Measurements from ENCODE around the gene TLE6. TPM values are rescaled to one million over a fixed set of nuclear protein-coding genes. Genes with fewer than 3 reads are reported as not detected.
A peak's percentile ranks its signal among the peaks of the same experiment; 100 is the strongest.

The TLE6 gene
- total and polyA plus RNA-seq, 2 of the 13 experiments (the other 11 are each of a cell fraction or from before 2014, with no cell fraction given) = 0.24 to 5.5 TPM

DNA sequence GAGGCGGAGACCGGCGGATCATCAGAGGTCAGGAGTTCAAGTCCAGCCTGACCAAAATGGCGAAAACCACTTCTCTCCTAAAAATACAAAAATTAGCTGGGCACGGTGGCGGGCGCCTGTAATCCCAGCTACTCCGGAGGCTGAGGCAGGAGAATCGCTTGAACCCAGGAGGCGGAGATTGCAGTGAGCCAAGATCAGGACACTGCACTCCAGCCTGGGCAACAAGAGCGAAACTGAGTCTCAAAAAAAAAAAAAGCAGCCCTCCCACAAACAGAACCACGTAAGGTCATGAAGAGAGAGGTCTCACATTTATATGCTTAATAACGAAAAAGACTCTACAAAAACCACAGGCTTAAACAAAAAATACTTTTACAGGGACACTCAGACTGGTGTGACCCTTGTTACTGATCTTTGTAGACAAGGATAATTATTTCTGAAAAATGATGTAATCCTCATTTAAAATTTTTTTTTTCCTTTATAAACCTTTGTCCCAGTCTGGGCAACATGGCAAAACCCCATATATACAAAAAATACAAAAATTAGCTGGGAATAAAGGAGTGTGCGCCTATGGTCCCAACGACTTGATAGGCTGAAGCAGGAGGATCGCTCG lies 31.7 kb upstream of the TLE6 start (continued):
- TF ChIP-seq, protein P1, sequence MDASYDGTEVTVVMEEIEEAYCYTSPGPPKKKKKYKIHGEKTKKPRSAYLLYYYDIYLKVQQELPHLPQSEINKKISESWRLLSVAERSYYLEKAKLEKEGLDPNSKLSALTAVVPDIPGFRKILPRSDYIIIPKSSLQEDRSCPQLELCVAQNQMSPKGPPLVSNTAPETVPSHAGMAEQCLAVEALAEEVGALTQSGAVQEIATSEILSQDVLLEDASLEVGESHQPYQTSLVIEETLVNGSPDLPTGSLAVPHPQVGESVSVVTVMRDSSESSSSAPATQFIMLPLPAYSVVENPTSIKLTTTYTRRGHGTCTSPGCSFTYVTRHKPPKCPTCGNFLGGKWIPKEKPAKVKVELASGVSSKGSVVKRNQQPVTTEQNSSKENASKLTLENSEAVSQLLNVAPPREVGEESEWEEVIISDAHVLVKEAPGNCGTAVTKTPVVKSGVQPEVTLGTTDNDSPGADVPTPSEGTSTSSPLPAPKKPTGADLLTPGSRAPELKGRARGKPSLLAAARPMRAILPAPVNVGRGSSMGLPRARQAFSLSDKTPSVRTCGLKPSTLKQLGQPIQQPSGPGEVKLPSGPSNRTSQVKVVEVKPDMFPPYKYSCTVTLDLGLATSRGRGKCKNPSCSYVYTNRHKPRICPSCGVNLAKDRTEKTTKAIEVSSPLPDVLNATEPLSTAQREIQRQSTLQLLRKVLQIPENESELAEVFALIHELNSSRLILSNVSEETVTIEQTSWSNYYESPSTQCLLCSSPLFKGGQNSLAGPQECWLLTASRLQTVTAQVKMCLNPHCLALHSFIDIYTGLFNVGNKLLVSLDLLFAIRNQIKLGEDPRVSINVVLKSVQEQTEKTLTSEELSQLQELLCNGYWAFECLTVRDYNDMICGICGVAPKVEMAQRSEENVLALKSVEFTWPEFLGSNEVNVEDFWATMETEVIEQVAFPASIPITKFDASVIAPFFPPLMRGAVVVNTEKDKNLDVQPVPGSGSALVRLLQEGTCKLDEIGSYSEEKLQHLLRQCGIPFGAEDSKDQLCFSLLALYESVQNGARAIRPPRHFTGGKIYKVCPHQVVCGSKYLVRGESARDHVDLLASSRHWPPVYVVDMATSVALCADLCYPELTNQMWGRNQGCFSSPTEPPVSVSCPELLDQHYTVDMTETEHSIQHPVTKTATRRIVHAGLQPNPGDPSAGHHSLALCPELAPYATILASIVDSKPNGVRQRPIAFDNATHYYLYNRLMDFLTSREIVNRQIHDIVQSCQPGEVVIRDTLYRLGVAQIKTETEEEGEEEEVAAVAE (CRISPR knock-in tag; IDR thresholded peaks at IDR 0.05; ENCODE audit: borderline replicate concordance) = no peak
- TF ChIP-seq POLR2AphosphoS2 (IDR thresholded peaks at IDR 0.05; ENCODE audit: low read depth, low read length) (no peak), ZNF709 (CRISPR knock-in tag; IDR thresholded peaks at IDR 0.05) (0 out of 2 replicates have a peak, but pooled peaks have one; percentile 44), POLR2G (IDR thresholded peaks at IDR 0.05; ENCODE audit: low read depth, low read length) (no peak), NFKB2 (CRISPR knock-in tag; IDR thresholded peaks at IDR 0.05; ENCODE audit: borderline replicate concordance) (no peak), SOX5 (CRISPR knock-in tag; IDR thresholded peaks at IDR 0.05; ENCODE audit: borderline replicate concordance) (no peak), RBAK (CRISPR knock-in tag; IDR thresholded peaks at IDR 0.05) (peak; percentile 15; the same call in 1 of the 2 replicates), ZNF30 (CRISPR knock-in tag; IDR thresholded peaks at IDR 0.05) (no peak), LCORL (IDR thresholded peaks at IDR 0.05) (no peak), LCORL (CRISPR knock-in tag; IDR thresholded peaks at IDR 0.05) (no peak), SALL2 (CRISPR knock-in tag; IDR thresholded peaks at IDR 0.05) (no peak), CHD2 (IDR thresholded peaks at IDR 0.05; ENCODE audit: low read depth, low read length) (no peak), ATM (IDR thresholded peaks at IDR 0.05; ENCODE audit: borderline replicate concordance) (no peak), JDP2 (CRISPR knock-in tag; IDR thresholded peaks at IDR 0.05; ENCODE audit: borderline replicate concordance) (no peak)
- TF ChIP-seq, protein P2, sequence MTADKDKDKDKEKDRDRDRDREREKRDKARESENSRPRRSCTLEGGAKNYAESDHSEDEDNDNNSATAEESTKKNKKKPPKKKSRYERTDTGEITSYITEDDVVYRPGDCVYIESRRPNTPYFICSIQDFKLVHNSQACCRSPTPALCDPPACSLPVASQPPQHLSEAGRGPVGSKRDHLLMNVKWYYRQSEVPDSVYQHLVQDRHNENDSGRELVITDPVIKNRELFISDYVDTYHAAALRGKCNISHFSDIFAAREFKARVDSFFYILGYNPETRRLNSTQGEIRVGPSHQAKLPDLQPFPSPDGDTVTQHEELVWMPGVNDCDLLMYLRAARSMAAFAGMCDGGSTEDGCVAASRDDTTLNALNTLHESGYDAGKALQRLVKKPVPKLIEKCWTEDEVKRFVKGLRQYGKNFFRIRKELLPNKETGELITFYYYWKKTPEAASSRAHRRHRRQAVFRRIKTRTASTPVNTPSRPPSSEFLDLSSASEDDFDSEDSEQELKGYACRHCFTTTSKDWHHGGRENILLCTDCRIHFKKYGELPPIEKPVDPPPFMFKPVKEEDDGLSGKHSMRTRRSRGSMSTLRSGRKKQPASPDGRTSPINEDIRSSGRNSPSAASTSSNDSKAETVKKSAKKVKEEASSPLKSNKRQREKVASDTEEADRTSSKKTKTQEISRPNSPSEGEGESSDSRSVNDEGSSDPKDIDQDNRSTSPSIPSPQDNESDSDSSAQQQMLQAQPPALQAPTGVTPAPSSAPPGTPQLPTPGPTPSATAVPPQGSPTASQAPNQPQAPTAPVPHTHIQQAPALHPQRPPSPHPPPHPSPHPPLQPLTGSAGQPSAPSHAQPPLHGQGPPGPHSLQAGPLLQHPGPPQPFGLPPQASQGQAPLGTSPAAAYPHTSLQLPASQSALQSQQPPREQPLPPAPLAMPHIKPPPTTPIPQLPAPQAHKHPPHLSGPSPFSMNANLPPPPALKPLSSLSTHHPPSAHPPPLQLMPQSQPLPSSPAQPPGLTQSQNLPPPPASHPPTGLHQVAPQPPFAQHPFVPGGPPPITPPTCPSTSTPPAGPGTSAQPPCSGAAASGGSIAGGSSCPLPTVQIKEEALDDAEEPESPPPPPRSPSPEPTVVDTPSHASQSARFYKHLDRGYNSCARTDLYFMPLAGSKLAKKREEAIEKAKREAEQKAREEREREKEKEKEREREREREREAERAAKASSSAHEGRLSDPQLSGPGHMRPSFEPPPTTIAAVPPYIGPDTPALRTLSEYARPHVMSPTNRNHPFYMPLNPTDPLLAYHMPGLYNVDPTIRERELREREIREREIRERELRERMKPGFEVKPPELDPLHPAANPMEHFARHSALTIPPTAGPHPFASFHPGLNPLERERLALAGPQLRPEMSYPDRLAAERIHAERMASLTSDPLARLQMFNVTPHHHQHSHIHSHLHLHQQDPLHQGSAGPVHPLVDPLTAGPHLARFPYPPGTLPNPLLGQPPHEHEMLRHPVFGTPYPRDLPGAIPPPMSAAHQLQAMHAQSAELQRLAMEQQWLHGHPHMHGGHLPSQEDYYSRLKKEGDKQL (CRISPR knock-in tag; IDR thresholded peaks at IDR 0.05; ENCODE audit: low read depth) = no peak
- TF ChIP-seq, protein P3, sequence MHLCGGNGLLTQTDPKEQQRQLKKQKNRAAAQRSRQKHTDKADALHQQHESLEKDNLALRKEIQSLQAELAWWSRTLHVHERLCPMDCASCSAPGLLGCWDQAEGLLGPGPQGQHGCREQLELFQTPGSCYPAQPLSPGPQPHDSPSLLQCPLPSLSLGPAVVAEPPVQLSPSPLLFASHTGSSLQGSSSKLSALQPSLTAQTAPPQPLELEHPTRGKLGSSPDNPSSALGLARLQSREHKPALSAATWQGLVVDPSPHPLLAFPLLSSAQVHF (CRISPR knock-in tag; IDR thresholded peaks at IDR 0.05) = no peak
- TF ChIP-seq, protein P4, sequence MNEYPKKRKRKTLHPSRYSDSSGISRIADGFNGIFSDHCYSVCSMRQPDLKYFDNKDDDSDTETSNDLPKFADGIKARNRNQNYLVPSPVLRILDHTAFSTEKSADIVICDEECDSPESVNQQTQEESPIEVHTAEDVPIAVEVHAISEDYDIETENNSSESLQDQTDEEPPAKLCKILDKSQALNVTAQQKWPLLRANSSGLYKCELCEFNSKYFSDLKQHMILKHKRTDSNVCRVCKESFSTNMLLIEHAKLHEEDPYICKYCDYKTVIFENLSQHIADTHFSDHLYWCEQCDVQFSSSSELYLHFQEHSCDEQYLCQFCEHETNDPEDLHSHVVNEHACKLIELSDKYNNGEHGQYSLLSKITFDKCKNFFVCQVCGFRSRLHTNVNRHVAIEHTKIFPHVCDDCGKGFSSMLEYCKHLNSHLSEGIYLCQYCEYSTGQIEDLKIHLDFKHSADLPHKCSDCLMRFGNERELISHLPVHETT (CRISPR knock-in tag; conservative IDR thresholded peaks at IDR 0.05) = no peak
- TF ChIP-seq, protein P5, sequence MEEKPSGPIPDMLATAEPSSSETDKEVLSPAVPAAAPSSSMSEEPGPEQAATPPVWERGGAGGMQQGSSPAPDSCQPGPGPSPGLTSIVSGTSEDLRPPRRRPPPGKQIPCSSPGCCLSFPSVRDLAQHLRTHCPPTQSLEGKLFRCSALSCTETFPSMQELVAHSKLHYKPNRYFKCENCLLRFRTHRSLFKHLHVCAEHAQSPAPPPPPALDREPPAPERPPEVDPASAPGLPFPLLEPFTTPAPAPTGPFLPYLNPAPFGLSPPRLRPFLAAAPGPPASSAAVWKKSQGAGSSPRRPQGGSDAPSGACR (CRISPR knock-in tag; IDR thresholded peaks at IDR 0.05) = no peak

Measured in HepG2 (cell line).